ENCODE measurements around the gene SCEL. TPM values are rescaled to one million over a fixed set of nuclear protein-coding genes. Genes with fewer than 3 reads are reported as not detected.

SCEL gene
- total and polyA plus RNA-seq, 2 experiments from 2014 or later: not detected

- TF ChIP-seq, protein P1, sequence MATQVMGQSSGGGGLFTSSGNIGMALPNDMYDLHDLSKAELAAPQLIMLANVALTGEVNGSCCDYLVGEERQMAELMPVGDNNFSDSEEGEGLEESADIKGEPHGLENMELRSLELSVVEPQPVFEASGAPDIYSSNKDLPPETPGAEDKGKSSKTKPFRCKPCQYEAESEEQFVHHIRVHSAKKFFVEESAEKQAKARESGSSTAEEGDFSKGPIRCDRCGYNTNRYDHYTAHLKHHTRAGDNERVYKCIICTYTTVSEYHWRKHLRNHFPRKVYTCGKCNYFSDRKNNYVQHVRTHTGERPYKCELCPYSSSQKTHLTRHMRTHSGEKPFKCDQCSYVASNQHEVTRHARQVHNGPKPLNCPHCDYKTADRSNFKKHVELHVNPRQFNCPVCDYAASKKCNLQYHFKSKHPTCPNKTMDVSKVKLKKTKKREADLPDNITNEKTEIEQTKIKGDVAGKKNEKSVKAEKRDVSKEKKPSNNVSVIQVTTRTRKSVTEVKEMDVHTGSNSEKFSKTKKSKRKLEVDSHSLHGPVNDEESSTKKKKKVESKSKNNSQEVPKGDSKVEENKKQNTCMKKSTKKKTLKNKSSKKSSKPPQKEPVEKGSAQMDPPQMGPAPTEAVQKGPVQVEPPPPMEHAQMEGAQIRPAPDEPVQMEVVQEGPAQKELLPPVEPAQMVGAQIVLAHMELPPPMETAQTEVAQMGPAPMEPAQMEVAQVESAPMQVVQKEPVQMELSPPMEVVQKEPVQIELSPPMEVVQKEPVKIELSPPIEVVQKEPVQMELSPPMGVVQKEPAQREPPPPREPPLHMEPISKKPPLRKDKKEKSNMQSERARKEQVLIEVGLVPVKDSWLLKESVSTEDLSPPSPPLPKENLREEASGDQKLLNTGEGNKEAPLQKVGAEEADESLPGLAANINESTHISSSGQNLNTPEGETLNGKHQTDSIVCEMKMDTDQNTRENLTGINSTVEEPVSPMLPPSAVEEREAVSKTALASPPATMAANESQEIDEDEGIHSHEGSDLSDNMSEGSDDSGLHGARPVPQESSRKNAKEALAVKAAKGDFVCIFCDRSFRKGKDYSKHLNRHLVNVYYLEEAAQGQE (IDR thresholded peaks at IDR 0.05; ENCODE audit: unreplicated experiment): no peak
Observed at GRCh38 chr13:77579959-77580358, 44.5 kb downstream of the SCEL start (continued).

- Histone ChIP-seq H3K4me2 (no peak overlapping the region), H3K27me3 (ENCODE audit: insufficient read depth) (no peaks in the 10 kb centered on the region), H4K20me1 (replicated peaks; ENCODE audit: insufficient read depth) (no peaks in the 10 kb centered on the region), H3K9me2 (ENCODE audit: insufficient read depth) (peaks cover 14% of the 10 kb centered on the region; the same call in 1 of the 2 replicates), H3K27ac (ENCODE audit: low read depth) (no peak overlapping the region), H3K36me3 (ENCODE audit: insufficient read depth) (no peaks in the 10 kb centered on the region), H3F3A (replicated peaks; ENCODE audit: low read depth) (no peaks in the 10 kb centered on the region), H2AFZ (no peak overlapping the region), H3K4me3 (no peak overlapping the region), H3K4me1 (ENCODE audit: insufficient read depth) (no peaks in the 10 kb centered on the region), H3K79me2 (replicated peaks; ENCODE audit: insufficient read depth) (no peaks in the 10 kb centered on the region)
- TF ChIP-seq ZNF462 (CRISPR knock-in tag; IDR thresholded peaks at IDR 0.05) (no peak), CREB1 (CRISPR knock-in tag; IDR thresholded peaks at IDR 0.05; ENCODE audit: low read depth) (no peak), EZH2phosphoT487 (IDR thresholded peaks at IDR 0.05; ENCODE audit: unreplicated experiment) (no peak), EZH2 (IDR thresholded peaks at IDR 0.05; ENCODE audit: low read depth, unreplicated experiment) (no peak), NANOG (IDR thresholded peaks at IDR 0.05; ENCODE audit: borderline replicate concordance) (no peak), ZNF114 (CRISPR knock-in tag; IDR thresholded peaks at IDR 0.05) (no peak), POLR2AphosphoS5 (IDR thresholded peaks at IDR 0.05; ENCODE audit: low read depth) (no peak)
- TF ChIP-seq, protein P1 (IDR thresholded peaks at IDR 0.05; ENCODE audit: unreplicated experiment): no peak
- ATAC-seq (no peak), DNase-seq (ENCODE audit: low spot score) (no peak)
- Mint-ChIP-seq H3K4me1 (no peaks in the 10 kb centered on the region), H3K9me3 (no peaks in the 10 kb centered on the region), H3K27me3 (ENCODE audit: insufficient read depth, low read depth, poor library complexity) (no peaks in the 10 kb centered on the region), H3K27ac (no peak overlapping the region), H3K36me3 (ENCODE audit: low read depth) (no peaks in the 10 kb centered on the region), H3K4me3 (no peak overlapping the region)
Observed at GRCh38 chr13:77580748-77581147, 45.2 kb downstream of the SCEL start.
